ENCODE data around the gene ITFG1.

GRCh38 chr16:47204736-47205504 lies 255.9 kb downstream of the ITFG1 start:
- TF ChIP-seq, protein P1, sequence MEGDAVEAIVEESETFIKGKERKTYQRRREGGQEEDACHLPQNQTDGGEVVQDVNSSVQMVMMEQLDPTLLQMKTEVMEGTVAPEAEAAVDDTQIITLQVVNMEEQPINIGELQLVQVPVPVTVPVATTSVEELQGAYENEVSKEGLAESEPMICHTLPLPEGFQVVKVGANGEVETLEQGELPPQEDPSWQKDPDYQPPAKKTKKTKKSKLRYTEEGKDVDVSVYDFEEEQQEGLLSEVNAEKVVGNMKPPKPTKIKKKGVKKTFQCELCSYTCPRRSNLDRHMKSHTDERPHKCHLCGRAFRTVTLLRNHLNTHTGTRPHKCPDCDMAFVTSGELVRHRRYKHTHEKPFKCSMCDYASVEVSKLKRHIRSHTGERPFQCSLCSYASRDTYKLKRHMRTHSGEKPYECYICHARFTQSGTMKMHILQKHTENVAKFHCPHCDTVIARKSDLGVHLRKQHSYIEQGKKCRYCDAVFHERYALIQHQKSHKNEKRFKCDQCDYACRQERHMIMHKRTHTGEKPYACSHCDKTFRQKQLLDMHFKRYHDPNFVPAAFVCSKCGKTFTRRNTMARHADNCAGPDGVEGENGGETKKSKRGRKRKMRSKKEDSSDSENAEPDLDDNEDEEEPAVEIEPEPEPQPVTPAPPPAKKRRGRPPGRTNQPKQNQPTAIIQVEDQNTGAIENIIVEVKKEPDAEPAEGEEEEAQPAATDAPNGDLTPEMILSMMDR (IDR thresholded peaks at IDR 0.05; ENCODE audit: low read depth, low read length) = no peak
- TF ChIP-seq POLR2A (IDR thresholded peaks at IDR 0.05; ENCODE audit: extremely low read depth, insufficient read length) = no peak
- TF ChIP-seq, protein P2, sequence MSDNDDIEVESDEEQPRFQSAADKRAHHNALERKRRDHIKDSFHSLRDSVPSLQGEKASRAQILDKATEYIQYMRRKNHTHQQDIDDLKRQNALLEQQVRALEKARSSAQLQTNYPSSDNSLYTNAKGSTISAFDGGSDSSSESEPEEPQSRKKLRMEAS (IDR thresholded peaks at IDR 0.05; ENCODE audit: low read depth, low read length) = no peak
- TF ChIP-seq MYC (IDR thresholded peaks at IDR 0.05; ENCODE audit: low read depth, low read length) = no peak
